Choroid plexus epithelial cell (primary cell): ENCODE results near the gene SIGLECL1.
"Not testable (repeated sequence)": the region's sequence is repeated elsewhere in the genome, so short reads cannot be mapped to it uniquely, and the experiment has no call there.

Experiments used
- DNase-seq: peaks from one replicate; pipeline ENCODE4 v3.0.0-alpha.2; 2010; ENCODE audit warnings: low read depth
- H3K4me3 ChIP-seq: 2 replicates; pipeline ENCODE4 v1.5.1; 2011; ENCODE audit warnings: low read depth, mild to moderate bottlenecking, control low read depth, low read length, moderate library complexity
- CTCF ChIP-seq: conservative IDR thresholded peaks from 2 replicates; pipeline ENCODE4 v1.5.1; 2011; ENCODE audit warnings: low read depth, mild to moderate bottlenecking, control low read depth, inconsistent platforms, low read length, moderate library complexity

SIGLECL1 gene

GRCh38 chr19:51211833-51212232 lies 39.0 kb upstream of the SIGLECL1 start:
- no peak for TF ChIP-seq CTCF
- no peak for DNase-seq
- H3K4me3 ChIP-seq = no peak overlapping the region

DNA sequence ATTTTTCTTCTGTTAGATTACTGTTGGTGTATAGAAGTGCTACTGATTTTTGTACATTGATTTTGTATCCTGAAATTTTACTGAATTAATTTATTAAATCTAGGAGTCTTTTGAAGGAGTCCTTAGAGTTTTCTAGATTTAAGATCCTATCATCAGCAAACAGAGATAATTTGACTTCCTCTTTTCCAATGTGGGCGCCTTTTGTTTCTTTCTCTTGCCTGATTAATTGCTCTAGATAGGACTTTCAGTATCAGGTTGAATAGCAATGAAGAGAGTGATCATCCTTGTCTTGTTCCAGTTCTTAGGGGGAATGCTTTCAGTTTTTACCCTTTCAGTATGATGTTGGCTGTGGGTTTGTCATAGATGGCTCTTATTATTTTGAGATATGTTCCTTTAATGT lies 31.6 kb upstream of the SIGLECL1 start:
- TF ChIP-seq CTCF = no peak
- no peak overlapping the region for H3K4me3 ChIP-seq
- DNase-seq = no peak

- no peak overlapping the region for H3K4me3 ChIP-seq
- DNase-seq = no peak
- no peak for TF ChIP-seq CTCF
Observed at GRCh38 chr19:51219971-51220370, 30.9 kb upstream of the SIGLECL1 start.

DNA sequence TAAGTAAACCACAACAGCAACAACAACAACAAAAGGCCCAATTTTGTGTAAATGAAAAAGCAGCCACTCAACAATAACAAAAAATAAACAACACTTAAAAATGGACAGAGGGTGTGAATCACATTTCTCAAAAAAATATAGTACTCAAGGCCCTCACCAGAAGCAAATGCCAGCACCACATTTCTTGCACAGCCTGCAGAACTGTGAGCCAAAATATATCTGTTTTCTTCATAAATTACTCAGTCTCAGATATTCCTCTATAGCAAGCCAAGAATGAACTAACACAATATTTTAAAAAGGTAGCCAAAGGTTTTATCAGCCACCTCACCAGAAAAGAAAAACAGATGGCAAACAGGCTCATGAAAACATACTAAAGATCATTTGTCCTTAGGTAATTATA lies 29.9 kb upstream of the SIGLECL1 start:
- H3K4me3 ChIP-seq = no peak overlapping the region
- DNase-seq = no peak
- no peak for TF ChIP-seq CTCF

GRCh38 chr19:51224163-51224641 lies 26.7 kb upstream of the SIGLECL1 start:
- no peak overlapping the region for H3K4me3 ChIP-seq
- no peak for TF ChIP-seq CTCF
- no peak for DNase-seq

- not testable (repeated sequence) for DNase-seq
Observed at GRCh38 chr19:51224898-51225393, 25.9 kb upstream of the SIGLECL1 start, which contains the start of gene CD33. TSS of gene CD33 (plus strand) at chr19:51225080. CDS start at chr19:51225119, 39 bp downstream.

DNA sequence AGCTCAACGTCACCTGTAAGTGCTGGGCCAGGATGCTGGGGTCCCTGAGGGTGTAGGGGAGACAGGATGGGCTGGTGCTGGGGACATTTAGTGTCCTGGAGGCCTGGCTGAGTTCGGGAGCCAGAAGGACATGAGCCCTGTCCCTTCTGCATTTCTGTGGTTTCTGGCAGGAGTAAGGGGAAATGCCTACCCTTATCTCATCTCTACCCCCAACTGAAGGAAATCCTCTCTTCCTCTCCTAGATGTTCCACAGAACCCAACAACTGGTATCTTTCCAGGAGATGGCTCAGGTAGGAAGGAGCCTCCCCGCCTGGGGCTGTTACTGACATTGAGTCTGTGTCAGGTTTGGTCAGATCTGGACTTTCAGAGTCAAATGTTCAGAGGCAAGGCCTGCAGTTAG lies 24.8 kb upstream of the SIGLECL1 start:
- TF ChIP-seq CTCF = no peak
- DNase-seq = no peak
- H3K4me3 ChIP-seq = no peak overlapping the region

More at GRCh38 chr19:51224898-51225393, 25.9 kb upstream of the SIGLECL1 start, which contains the start of gene CD33:
- H3K4me3 ChIP-seq = not testable (repeated sequence)
